ES-I3 (cell line): Measurements from ENCODE around the gene SLC1A1.
A peak's percentile ranks its signal among the peaks of the same experiment; 100 is the strongest.

Experiments
- H3K36me3 ChIP-seq: 2 replicates; pipeline ENCODE4 v1.6.1; 2013; ENCODE audit warnings: mild to moderate bottlenecking, low read length, control low read depth, moderate library complexity; ENCODE audit not compliant: insufficient read depth
- H3K4me1 ChIP-seq: 2 replicates; pipeline ENCODE4 v1.6.1; 2013; ENCODE audit warnings: mild to moderate bottlenecking, control low read depth, low read length; ENCODE audit not compliant: insufficient read depth
- H3K9ac ChIP-seq: 2 replicates; pipeline ENCODE4 v1.6.1; 2013; ENCODE audit warnings: low read depth, mild to moderate bottlenecking, low read length, moderate library complexity
- H3K9me3 ChIP-seq: 2 replicates; pipeline ENCODE4 v1.6.1; 2013; ENCODE audit warnings: mild to moderate bottlenecking, low read length, moderate library complexity; ENCODE audit not compliant: control insufficient read depth, insufficient read depth

Gene SLC1A1

GRCh38 chr9:4489919-4490704 is at the start of gene SLC1A1:
TSS of gene SLC1A1 (plus strand) at chr9:4490468. CDS start at chr9:4490680, 212 bp downstream.
- peak within 1 kb of the TSS; percentile 72 for H3K9ac ChIP-seq
- H3K4me1 ChIP-seq = peaks cover 9% of the 10 kb centered on the region
- H3K9me3 ChIP-seq = no peaks in the 10 kb centered on the region
- no peaks in the 10 kb centered on the region for H3K36me3 ChIP-seq

- no peak overlapping the region for H3K9ac ChIP-seq
- H3K9me3 ChIP-seq = no peaks in the 10 kb centered on the region
- H3K4me1 ChIP-seq = no peaks in the 10 kb centered on the region
- H3K36me3 ChIP-seq = no peaks in the 10 kb centered on the region
Observed at GRCh38 chr9:4442806-4443205, 47.5 kb upstream of the SLC1A1 start.

- H3K9me3 ChIP-seq = no peaks in the 10 kb centered on the region
- no peaks in the 10 kb centered on the region for H3K4me1 ChIP-seq
- no peak overlapping the region for H3K9ac ChIP-seq
- H3K36me3 ChIP-seq = no peaks in the 10 kb centered on the region
Observed at GRCh38 chr9:4443439-4443838, 46.8 kb upstream of the SLC1A1 start.

- no peaks in the 10 kb centered on the region for H3K9me3 ChIP-seq
- no peaks in the 10 kb centered on the region for H3K36me3 ChIP-seq
- H3K9ac ChIP-seq = no peak overlapping the region
- H3K4me1 ChIP-seq = no peaks in the 10 kb centered on the region
Observed at GRCh38 chr9:4461437-4461836, 28.8 kb upstream of the SLC1A1 start.

- no peaks in the 10 kb centered on the region for H3K4me1 ChIP-seq
- H3K36me3 ChIP-seq = no peaks in the 10 kb centered on the region
- H3K9me3 ChIP-seq = no peaks in the 10 kb centered on the region
- H3K9ac ChIP-seq = no peak overlapping the region
Observed at GRCh38 chr9:4463824-4464223, 26.4 kb upstream of the SLC1A1 start.

GRCh38 chr9:4464911-4465513 is 25.3 kb upstream of the SLC1A1 start:
- H3K9me3 ChIP-seq = no peaks in the 10 kb centered on the region
- no peaks in the 10 kb centered on the region for H3K4me1 ChIP-seq
- H3K9ac ChIP-seq = no peak overlapping the region
- no peaks in the 10 kb centered on the region for H3K36me3 ChIP-seq

- no peaks in the 10 kb centered on the region for H3K4me1 ChIP-seq
- H3K36me3 ChIP-seq = no peaks in the 10 kb centered on the region
- no peak overlapping the region for H3K9ac ChIP-seq
- no peaks in the 10 kb centered on the region for H3K9me3 ChIP-seq
Observed at GRCh38 chr9:4465910-4466309, 24.4 kb upstream of the SLC1A1 start.

- no peaks in the 10 kb centered on the region for H3K36me3 ChIP-seq
- no peak overlapping the region for H3K9ac ChIP-seq
- no peaks in the 10 kb centered on the region for H3K4me1 ChIP-seq
- H3K9me3 ChIP-seq = no peaks in the 10 kb centered on the region
Observed at GRCh38 chr9:4475301-4475700, 15.0 kb upstream of the SLC1A1 start.

GRCh38 chr9:4486176-4486575 is 4.1 kb upstream of the SLC1A1 start:
- Histone ChIP-seq H3K4me1 (no peaks in the 10 kb centered on the region), H3K36me3 (no peaks in the 10 kb centered on the region), H3K9ac (no peak overlapping the region), H3K9me3 (no peaks in the 10 kb centered on the region)

- no peaks in the 10 kb centered on the region for H3K9me3 ChIP-seq
- H3K36me3 ChIP-seq = no peaks in the 10 kb centered on the region
- peaks cover 5% of the 10 kb centered on the region for H3K4me1 ChIP-seq
- peak overlapping the region; percentile 72; the same call in 1 of the 2 replicates for H3K9ac ChIP-seq
Observed at GRCh38 chr9:4489562-4489918, 728 bp upstream of the SLC1A1 start.

GRCh38 chr9:4490705-4491625 is 697 bp downstream of the SLC1A1 start:
- peak overlapping the region; percentile 72 for H3K9ac ChIP-seq
- no peaks in the 10 kb centered on the region for H3K9me3 ChIP-seq
- H3K36me3 ChIP-seq = no peaks in the 10 kb centered on the region

GRCh38 chr9:4491626-4491975 is 1.3 kb downstream of the SLC1A1 start:
- Histone ChIP-seq H3K9ac (peak overlapping the region; percentile 72), H3K4me1 (peaks cover 9% of the 10 kb centered on the region), H3K36me3 (no peaks in the 10 kb centered on the region), H3K9me3 (no peaks in the 10 kb centered on the region)

More at GRCh38 chr9:4490705-4491625, 697 bp downstream of the SLC1A1 start:
- H3K4me1 ChIP-seq = peaks cover 9% of the 10 kb centered on the region

GRCh38 chr9:4494332-4494731 is 4.1 kb downstream of the SLC1A1 start:
- no peaks in the 10 kb centered on the region for H3K36me3 ChIP-seq
- H3K9ac ChIP-seq = no peak overlapping the region
- H3K9me3 ChIP-seq = no peaks in the 10 kb centered on the region
- peaks cover 9% of the 10 kb centered on the region for H3K4me1 ChIP-seq

GRCh38 chr9:4494806-4495205 is 4.5 kb downstream of the SLC1A1 start:
- Histone ChIP-seq H3K4me1 (peaks cover 9% of the 10 kb centered on the region), H3K9me3 (no peaks in the 10 kb centered on the region), H3K9ac (no peak overlapping the region), H3K36me3 (no peaks in the 10 kb centered on the region)
